ENCODE data around the gene CFAP61.

GRCh38 chr20:20359628-20360027 lies 307.3 kb downstream of the CFAP61 start:
- TF ChIP-seq POLR2A (IDR thresholded peaks at IDR 0.05): no peak
- TF ChIP-seq, protein P1, sequence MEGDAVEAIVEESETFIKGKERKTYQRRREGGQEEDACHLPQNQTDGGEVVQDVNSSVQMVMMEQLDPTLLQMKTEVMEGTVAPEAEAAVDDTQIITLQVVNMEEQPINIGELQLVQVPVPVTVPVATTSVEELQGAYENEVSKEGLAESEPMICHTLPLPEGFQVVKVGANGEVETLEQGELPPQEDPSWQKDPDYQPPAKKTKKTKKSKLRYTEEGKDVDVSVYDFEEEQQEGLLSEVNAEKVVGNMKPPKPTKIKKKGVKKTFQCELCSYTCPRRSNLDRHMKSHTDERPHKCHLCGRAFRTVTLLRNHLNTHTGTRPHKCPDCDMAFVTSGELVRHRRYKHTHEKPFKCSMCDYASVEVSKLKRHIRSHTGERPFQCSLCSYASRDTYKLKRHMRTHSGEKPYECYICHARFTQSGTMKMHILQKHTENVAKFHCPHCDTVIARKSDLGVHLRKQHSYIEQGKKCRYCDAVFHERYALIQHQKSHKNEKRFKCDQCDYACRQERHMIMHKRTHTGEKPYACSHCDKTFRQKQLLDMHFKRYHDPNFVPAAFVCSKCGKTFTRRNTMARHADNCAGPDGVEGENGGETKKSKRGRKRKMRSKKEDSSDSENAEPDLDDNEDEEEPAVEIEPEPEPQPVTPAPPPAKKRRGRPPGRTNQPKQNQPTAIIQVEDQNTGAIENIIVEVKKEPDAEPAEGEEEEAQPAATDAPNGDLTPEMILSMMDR (IDR thresholded peaks at IDR 0.05): no peak

Data from adrenal gland (tissue), 5 donors.